Spleen (tissue), 7 donors: ENCODE data around the gene SIK3.

Experiments used
- POLR2A ChIP-seq, 3 donors: fragments of 450-650 bp; IDR thresholded peaks; one replicate each; pipeline ENCODE4 v1.5.1; 2017; ENCODE audit warnings: antibody characterized with exemption in 3 of 3, mild to moderate bottlenecking in 1 of 3
- TF ChIP-seq, protein P1 (sequence below), 11 experiments: fragments of 200-600 bp in 7 of 11; fragments of 450-650 bp in 4 of 11; sonication (generic) in 4 of 11; IDR thresholded peaks in 8 of 11; conservative IDR thresholded peaks in 3 of 11; 1 replicate in 7 of 11; 2 replicates in 4 of 11; pipeline versions ENCODE4 v1.4.0 to v1.8.0; 2016 to 2021; ENCODE audit warnings: antibody characterized with exemption in 11 of 11, inconsistent platforms in 4 of 11, mild to moderate bottlenecking in 1 of 11
- donor health status: DM: no; HTN: no; CAD: no; lungs with moderate emphysema.
- donor health status: DM: no; HTN: no; CAD: no.
- donor health status: DM: no; HTN: no; CAD: no.

DNA sequence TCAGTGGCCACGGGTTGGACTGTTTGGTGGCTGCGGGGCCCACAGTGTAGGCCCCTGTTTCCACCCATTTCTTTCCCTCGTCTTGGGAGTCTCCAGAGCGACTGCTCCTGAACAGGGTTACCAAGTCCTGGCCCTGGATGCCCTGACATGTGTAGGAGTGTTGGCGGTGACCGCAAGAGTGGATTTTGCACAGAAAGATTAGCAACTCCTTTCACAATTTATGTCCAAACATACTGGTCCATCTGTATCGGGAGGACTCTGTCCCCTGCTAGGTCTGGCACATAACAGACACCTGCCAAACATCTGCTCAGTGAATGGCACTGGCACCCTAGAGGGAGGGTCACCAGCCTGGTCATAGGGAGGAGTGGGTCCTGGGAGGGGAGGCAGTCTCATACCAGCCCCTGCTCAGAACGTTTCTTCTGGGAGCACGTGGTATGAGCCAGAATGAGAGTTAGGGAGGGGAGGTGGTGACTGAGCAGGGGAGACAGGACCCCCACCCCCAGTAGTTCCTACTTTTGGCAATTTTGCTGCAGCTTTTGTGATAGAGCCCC is 257.4 kb downstream of the SIK3 start:
- TF ChIP-seq, protein P1, sequence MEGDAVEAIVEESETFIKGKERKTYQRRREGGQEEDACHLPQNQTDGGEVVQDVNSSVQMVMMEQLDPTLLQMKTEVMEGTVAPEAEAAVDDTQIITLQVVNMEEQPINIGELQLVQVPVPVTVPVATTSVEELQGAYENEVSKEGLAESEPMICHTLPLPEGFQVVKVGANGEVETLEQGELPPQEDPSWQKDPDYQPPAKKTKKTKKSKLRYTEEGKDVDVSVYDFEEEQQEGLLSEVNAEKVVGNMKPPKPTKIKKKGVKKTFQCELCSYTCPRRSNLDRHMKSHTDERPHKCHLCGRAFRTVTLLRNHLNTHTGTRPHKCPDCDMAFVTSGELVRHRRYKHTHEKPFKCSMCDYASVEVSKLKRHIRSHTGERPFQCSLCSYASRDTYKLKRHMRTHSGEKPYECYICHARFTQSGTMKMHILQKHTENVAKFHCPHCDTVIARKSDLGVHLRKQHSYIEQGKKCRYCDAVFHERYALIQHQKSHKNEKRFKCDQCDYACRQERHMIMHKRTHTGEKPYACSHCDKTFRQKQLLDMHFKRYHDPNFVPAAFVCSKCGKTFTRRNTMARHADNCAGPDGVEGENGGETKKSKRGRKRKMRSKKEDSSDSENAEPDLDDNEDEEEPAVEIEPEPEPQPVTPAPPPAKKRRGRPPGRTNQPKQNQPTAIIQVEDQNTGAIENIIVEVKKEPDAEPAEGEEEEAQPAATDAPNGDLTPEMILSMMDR (IDR thresholded peaks at IDR 0.05 in 8 of 11, conservative IDR thresholded peaks at IDR 0.05 in 3 of 11): no peak
- TF ChIP-seq POLR2A (IDR thresholded peaks at IDR 0.05): no peak
